Stomach (tissue), 9 donors: ENCODE results near the gene OR52I1. TPM values are rescaled to one million over a fixed set of nuclear protein-coding genes. Genes with fewer than 3 reads are reported as not detected.

Experiments
- DNase-seq, 2 donors: peaks; one replicate each; pipeline versions ENCODE4 v3.0.0 to v3.0.0-alpha.2; 2013 to 2019
- H3K27ac ChIP-seq, 5 donors: fragments of 200-600 bp in 4 of 5; sonication (generic) in 4 of 5; one replicate each; pipeline ENCODE4 v1.5.1; 2013 to 2019; ENCODE audit warnings: mild to moderate bottlenecking in 1 of 5, moderate library complexity in 1 of 5
- H3K27me3 ChIP-seq, 3 donors: fragments of 200-600 bp; sonication (generic); one replicate each; pipeline ENCODE4 v1.5.1; 2017 to 2019; ENCODE audit warnings: mixed run types in 1 of 3
- H3K36me3 ChIP-seq, 4 donors: fragments of 200-600 bp; sonication (generic); 1 replicate in 3 of 4; 2 replicates in 1 of 4; pipeline ENCODE4 v1.5.1; 2016 to 2019
- H3K4me1 ChIP-seq, 4 donors: fragments of 200-600 bp; sonication (generic); one replicate each; pipeline ENCODE4 v1.5.1; 2016 to 2019
- H3K4me3 ChIP-seq, 4 donors: fragments of 200-600 bp; sonication (generic) in 3 of 4; one replicate each; pipeline ENCODE4 v1.5.1; 2016 to 2019; ENCODE audit warnings: mild to moderate bottlenecking in 1 of 4
- H3K9me3 ChIP-seq, 4 donors: fragments of 200-600 bp; sonication (generic); one replicate each; pipeline ENCODE4 v1.5.1; 2016 to 2019
- CTCF ChIP-seq, 7 experiments: fragments of 450-650 bp in 4 of 7; fragments of 200-600 bp in 3 of 7; sonication (generic) in 3 of 7; IDR thresholded peaks; one replicate each; pipeline ENCODE4 v1.5.1; 2016 to 2019; ENCODE audit warnings: antibody characterized with exemption in 7 of 7, control low read depth in 2 of 7, mild to moderate bottlenecking in 1 of 7
- EP300 ChIP-seq: sonication (generic); formaldehyde crosslinking; IDR thresholded peaks from one replicate; pipeline ENCODE4 v1.6.1; 2017; ENCODE audit warnings: antibody characterized with exemption
- POLR2A ChIP-seq, 4 donors: fragments of 450-650 bp; IDR thresholded peaks; one replicate each; pipeline ENCODE4 v1.6.1; 2016; ENCODE audit warnings: antibody characterized with exemption in 4 of 4, control low read depth in 2 of 4, mild to moderate bottlenecking in 1 of 4, moderate library complexity in 1 of 4
- POLR2AphosphoS5 ChIP-seq, 3 donors: sonication (generic); formaldehyde crosslinking; IDR thresholded peaks; one replicate each; pipeline ENCODE4 v1.6.1; 2016; ENCODE audit warnings: antibody characterized with exemption in 3 of 3
- WGBS, 5 donors: extraction: QIAGEN DNeasy Blood & Tissue Kit in 3 of 5; methylation state at CpG; one replicate each; pipeline versions ENCODE4 v1.1.5 to v1.1.7; 2013 to 2018; 5-methylcytosine and 5-hydroxymethylcytosine counted together
- intact Hi-C: fragments of 100-400 bp; cut with DNase I; formaldehyde crosslinking; loops from one replicate; pipeline ENCODE4 v1.15.1; 2023; ENCODE audit warnings: low total_unique reads
- polyA plus RNA-seq, 3 donors: library from polyadenylated mRNA; stranded (reverse); fragments of 200-250 nt; gene quantifications; one replicate each; pipeline ENCODE4 v1.2.3, GENCODE V29; 2013
- total RNA-seq, 5 donors: library from RNA; depleted of rRNA; stranded (reverse); fragments of >200 nt; gene quantifications; one replicate each; pipeline versions ENCODE4 v1.1.0 to v1.2.3, GENCODE V29; 2014 to 2016
- donor health status: healthy with polysubstance abuse.
- donor health status: Bipolar disorder and iron deficiency.
- donor health status: healthy.

Gene OR52I1
- total and polyA plus RNA-seq, 8 donors, result not detected

- H3K4me1 ChIP-seq, result no peaks in the 10 kb centered on the region
- WGBS, 5 donors, result 71 to 80% (median 78%) methylated on average over 9 of the region's 9 CpGs
- no peak overlapping the region for H3K4me3 ChIP-seq
- H3K9me3 ChIP-seq, result peaks cover 0 to 5% (median 0%) of the 10 kb centered on the region in 4 donors
- intact Hi-C loops, result no loop called here
- H3K27ac ChIP-seq, result no peak overlapping the region
- no peaks in the 10 kb centered on the region for H3K27me3 ChIP-seq
- no peak for DNase-seq
- no peak for TF ChIP-seq POLR2A (IDR thresholded peaks at IDR 0.05)
- no peak for TF ChIP-seq CTCF (IDR thresholded peaks at IDR 0.05)
- TF ChIP-seq EP300, result no peak
- no peak for TF ChIP-seq POLR2AphosphoS5 (IDR thresholded peaks at IDR 0.05)
- no peaks in the 10 kb centered on the region for H3K36me3 ChIP-seq
These were observed 25.7 kb downstream of the OR52I1 start for GRCh38 chr11:4619514-4619913.

GRCh38 chr11:4626207-4627099 lies 32.6 kb downstream of the OR52I1 start:
- peaks cover 5 to 23% (median 12%) of the 10 kb centered on the region in 4 donors for H3K9me3 ChIP-seq

GRCh38 chr11:4636136-4636535 lies 42.3 kb downstream of the OR52I1 start:
- Histone ChIP-seq H3K9me3 (no peaks in the 10 kb centered on the region), H3K27me3 (peaks cover 0 to 6% (median 0%) of the 10 kb centered on the region in 3 donors), H3K36me3 (no peaks in the 10 kb centered on the region), H3K4me1 (peaks cover 0 to 9% (median 7%) of the 10 kb centered on the region in 4 donors), H3K4me3 (no peak overlapping the region), H3K27ac (no peak overlapping the region)
- 66 to 86% (median 79%) methylated on average over 2 of the region's 2 CpGs for WGBS, 5 donors
- TF ChIP-seq EP300, result no peak
- TF ChIP-seq POLR2A (IDR thresholded peaks at IDR 0.05), result no peak
- no peak for TF ChIP-seq POLR2AphosphoS5 (IDR thresholded peaks at IDR 0.05)
- TF ChIP-seq CTCF (IDR thresholded peaks at IDR 0.05), result no peak
- DNase-seq, result no peak
- intact Hi-C loops, result loop anchor here (5.0 to 10.0 kb wide), 2 partner anchors 189 to 371 kb away; partner anchors contain the start of gene OR51F2

More at GRCh38 chr11:4626207-4627099, 32.6 kb downstream of the OR52I1 start:
- WGBS, 5 donors, result 37 to 42% (median 39%) methylated on average over 15 of the region's 15 CpGs
- TF ChIP-seq CTCF (IDR thresholded peaks at IDR 0.05) (peak in 5 of 7 experiments; percentile 14 to 53 (median 36)), POLR2AphosphoS5 (IDR thresholded peaks at IDR 0.05) (no peak)
- H3K36me3 ChIP-seq, result no peaks in the 10 kb centered on the region
- H3K27ac ChIP-seq, result no peak overlapping the region
- no peaks in the 10 kb centered on the region for H3K4me1 ChIP-seq
- no peaks in the 10 kb centered on the region for H3K27me3 ChIP-seq
- peak; percentile 64 to 79 for DNase-seq
- no peak overlapping the region for H3K4me3 ChIP-seq
- intact Hi-C loops, result no loop called here

- H3K36me3 ChIP-seq, result no peaks in the 10 kb centered on the region
- TF ChIP-seq CTCF (IDR thresholded peaks at IDR 0.05) (peak in 6 of 7 experiments; percentile 22 to 90 (median 86)), POLR2AphosphoS5 (IDR thresholded peaks at IDR 0.05) (no peak)
- WGBS, 5 donors, result 23 to 34% (median 33%) methylated on average over 16 to 21 of the region's 21 CpGs
- peaks cover 0 to 9% (median 7%) of the 10 kb centered on the region in 4 donors for H3K4me1 ChIP-seq
- peaks cover 0 to 6% (median 0%) of the 10 kb centered on the region in 3 donors for H3K27me3 ChIP-seq
- no peaks in the 10 kb centered on the region for H3K9me3 ChIP-seq
- peak within 1 kb of the TSS; percentile 7 to 29 (median 20) for H3K4me3 ChIP-seq
- DNase-seq, result peak; percentile 79 to 87
- no peak within 1 kb of the TSS for H3K27ac ChIP-seq
- intact Hi-C loops, result loop anchor here (5.0 to 10.0 kb wide), 2 partner anchors 188 to 370 kb away; partner anchors contain the start of gene OR51F2
These were observed 43.3 kb downstream of the OR52I1 start, which contains the start of gene OR51D1 for GRCh38 chr11:4636962-4637661. Gene OR51D1, plus strand, starts transcription at chr11:4637477. Its CDS starts 2,314 bp downstream, at chr11:4639791.
